Endothelial cell of coronary artery (primary cell): ENCODE data around the gene PRPS1. TPM values are rescaled to one million over a fixed set of nuclear protein-coding genes. Genes with fewer than 3 reads are reported as not detected.

Experiments
- total RNA-seq: library from RNA; depleted of rRNA; stranded (reverse); fragments of >200 nt; gene quantifications from 2 replicates; pipeline ENCODE4 v1.2.3, GENCODE V29; 2014

The PRPS1 gene
- total RNA-seq = 25.8 and 32.4 TPM in 2 replicates

GRCh38 chrX:107627838-107628661 is at the start of gene PRPS1:
PRPS1 (plus strand) TSS chrX:107628510; CDS start chrX:107628629, 119 bp downstream.

Other genes starting within 250 kb of the PRPS1 start
- not detected in 2 replicates for gene FRMPD3, start 178.9 kb upstream of the PRPS1 start, total RNA-seq
- gene TSC22D3, start 147.3 kb downstream of the PRPS1 start, total RNA-seq = 16.1 and 54.5 TPM in 2 replicates
- not detected in 2 replicates for gene NCBP2L, start 149.2 kb downstream of the PRPS1 start, total RNA-seq
- 28.6 and 33.2 TPM in 2 replicates for gene MID2, start 197.4 kb downstream of the PRPS1 start, total RNA-seq